A673 (cell line): Measurements from ENCODE around the gene PRR5. TPM values are rescaled to one million over a fixed set of nuclear protein-coding genes. Genes with fewer than 3 reads are reported as not detected.

Experiments used
- BruUV-seq: library from RNA; stranded (reverse); fragments of 400-500 nt; replicated peaks from 2 replicates; lab custom pipeline; 2021; lab: Mats Ljungman, UMichigan
- CTCF ChIA-PET: fragments of 300-600 bp; sonication (Branson Sonifier 250); formaldehyde crosslinking; loops from one replicate; lab custom pipeline; 2022; ENCODE audit warnings: antibody characterized with exemption; lab: Charles Lee
- POLR2A ChIA-PET: fragments of 300-600 bp; sonication (Branson Sonifier 250); formaldehyde crosslinking; loops from one replicate; lab custom pipeline; 2022; ENCODE audit warnings: antibody characterized with exemption; ENCODE audit not compliant: low non-redundant PET; lab: Charles Lee
- DNase-seq: peaks from one replicate; pipeline ENCODE4 v3.0.0-alpha.2; 2015; ENCODE audit warnings: low spot score
- H3K27ac ChIP-seq: fragments of 200-600 bp; sonication (generic); 2 replicates; pipeline ENCODE4 v1.5.1; 2016; ENCODE audit warnings: mixed run types, low read depth, mild to moderate bottlenecking, mixed read lengths, antibody characterized with exemption, low read length; ENCODE audit not compliant: poor library complexity, severe bottlenecking
- H3K27me3 ChIP-seq: fragments of 200-600 bp; sonication (generic); replicated peaks from 2 replicates; pipeline ENCODE4 v1.6.1; 2017; ENCODE audit warnings: mixed run types, low read depth, mild to moderate bottlenecking, mixed read lengths, antibody characterized with exemption, low read length; ENCODE audit not compliant: insufficient read depth, poor library complexity
- H3K36me3 ChIP-seq: fragments of 200-600 bp; sonication (generic); 2 replicates; pipeline ENCODE4 v1.6.1; 2016; ENCODE audit warnings: mixed run types, mild to moderate bottlenecking, mixed read lengths, antibody characterized with exemption, low read length; ENCODE audit not compliant: insufficient read depth, poor library complexity, severe bottlenecking
- H3K4me1 ChIP-seq: fragments of 200-600 bp; sonication (generic); 2 replicates; pipeline ENCODE4 v1.6.1; 2017; ENCODE audit warnings: mixed run types, mild to moderate bottlenecking, mixed read lengths, antibody characterized with exemption, low read length; ENCODE audit not compliant: insufficient read depth, poor library complexity, severe bottlenecking
- H3K4me3 ChIP-seq: fragments of 200-600 bp; sonication (generic); 2 replicates; pipeline ENCODE4 v1.5.1; 2016; ENCODE audit warnings: low read depth, mixed run types, mild to moderate bottlenecking, mixed read lengths, low read length; ENCODE audit not compliant: poor library complexity, severe bottlenecking
- H3K9me3 ChIP-seq: fragments of 200-600 bp; sonication (generic); 2 replicates; pipeline ENCODE4 v1.6.1; 2016; ENCODE audit warnings: mixed run types, low read depth, mild to moderate bottlenecking, mixed read lengths, antibody characterized with exemption, low read length; ENCODE audit not compliant: poor library complexity, severe bottlenecking
- CTCF ChIP-seq: fragments of 300-800, 200-600 bp; sonication (generic); conservative IDR thresholded peaks from 2 replicates; pipeline ENCODE4 v1.5.1; 2017; ENCODE audit warnings: low read depth, mild to moderate bottlenecking, antibody characterized with exemption, low read length, moderate library complexity, mixed read lengths
- EZH2 ChIP-seq: fragments of 200-600 bp; sonication (generic); IDR thresholded peaks from 2 replicates; pipeline ENCODE4 v1.6.1; 2017; ENCODE audit warnings: borderline replicate concordance, low read depth, mild to moderate bottlenecking, mixed read lengths, antibody characterized with exemption, low read length; ENCODE audit not compliant: poor library complexity, severe bottlenecking
- intact Hi-C: fragments of 100-400 bp; cut with micrococcal nuclease; formaldehyde crosslinking; loops from one replicate; pipeline ENCODE4 v1.10.0; 2022; ENCODE audit not compliant: unreplicated experiment
- total RNA-seq: library from RNA; stranded (reverse); gene quantifications from 2 replicates; pipeline ENCODE4 v1.2.3, GENCODE V29; 2021

The PRR5 gene
- total RNA-seq, 1 experiment from 2014 or later: 17.9 TPM

GRCh38 chr22:44710474-44711240 is 8.7 kb downstream of the PRR5 start:
- DNase-seq: no peak
- Histone ChIP-seq H3K27me3 (no peaks in the 10 kb centered on the region), H3K4me1 (no peaks in the 10 kb centered on the region), H3K27ac (no peak overlapping the region), H3K9me3 (no peaks in the 10 kb centered on the region), H3K36me3 (no peaks in the 10 kb centered on the region), H3K4me3 (no peak overlapping the region)
- POLR2A ChIA-PET: no interaction called here
- TF ChIP-seq EZH2 (no peak), CTCF (no peak)
- no TSS peak for BruUV-seq
- intact Hi-C loops: no loop called here
- CTCF ChIA-PET: no interaction called here

- CTCF ChIA-PET: no interaction called here
- H3K27ac ChIP-seq: no peak overlapping the region
- TF ChIP-seq CTCF: no peak
- TF ChIP-seq EZH2: no peak
- intact Hi-C loops: no loop called here
- no peaks in the 10 kb centered on the region for H3K36me3 ChIP-seq
- no peaks in the 10 kb centered on the region for H3K4me1 ChIP-seq
- H3K4me3 ChIP-seq: no peak overlapping the region
- POLR2A ChIA-PET: no interaction called here
- BruUV-seq: no TSS peak
- no peaks in the 10 kb centered on the region for H3K9me3 ChIP-seq
- DNase-seq: no peak
- H3K27me3 ChIP-seq: no peaks in the 10 kb centered on the region
These were observed 9.2 kb downstream of the PRR5 start for GRCh38 chr22:44711241-44711560.

GRCh38 chr22:44711690-44712555 is 9.9 kb downstream of the PRR5 start:
- intact Hi-C loops: no loop called here
- ChIA-PET CTCF (no interaction called here), POLR2A (no interaction called here)
- H3K27ac ChIP-seq: no peak overlapping the region
- no peak overlapping the region for H3K4me3 ChIP-seq
- H3K9me3 ChIP-seq: no peaks in the 10 kb centered on the region
- no peaks in the 10 kb centered on the region for H3K4me1 ChIP-seq
- no peak for TF ChIP-seq EZH2
- TF ChIP-seq CTCF: no peak
- H3K27me3 ChIP-seq: no peaks in the 10 kb centered on the region
- no peak for DNase-seq
- no peaks in the 10 kb centered on the region for H3K36me3 ChIP-seq
- BruUV-seq: no TSS peak
